SU-DHL-6 (cell line): Measurements from ENCODE around the gene DMD.

Source experiments
- H2AFZ ChIP-seq: fragments of 200-600 bp; sonication (generic); 2 replicates; pipeline ENCODE4 v1.6.1; 2014; ENCODE audit warnings: low read depth, mild to moderate bottlenecking, moderate library complexity, mixed read lengths, antibody characterized with exemption, low read length; ENCODE audit not compliant: severe bottlenecking
- H3F3A ChIP-seq: fragments of 200-600 bp; shearing (Covaris generic); 2 replicates; pipeline ENCODE4 v1.6.0; 2016; ENCODE audit warnings: antibody characterized with exemption, mild to moderate bottlenecking; ENCODE audit not compliant: insufficient read depth
- H3K27ac ChIP-seq: fragments of 200-600 bp; sonication (generic); 2 replicates; pipeline ENCODE4 v1.5.1; 2016; ENCODE audit warnings: low read depth, mild to moderate bottlenecking, low read length, moderate library complexity, mixed read lengths
- H3K27me3 ChIP-seq: fragments of 200-600 bp; sonication (generic), shearing (Covaris generic); 2 replicates; pipeline ENCODE4 v1.6.0; 2014; ENCODE audit warnings: mild to moderate bottlenecking, low read length
- H3K36me3 ChIP-seq: fragments of 200-600 bp; sonication (generic); 2 replicates; pipeline ENCODE4 v1.6.1; 2014; ENCODE audit warnings: mild to moderate bottlenecking, low read length, mixed read lengths
- H3K4me2 ChIP-seq: fragments of 300-600, 200-600 bp; shearing (Covaris generic), sonication (generic); 2 replicates; pipeline ENCODE4 v1.6.0; 2014; ENCODE audit warnings: low read length, low read depth, mild to moderate bottlenecking; ENCODE audit not compliant: poor library complexity, severe bottlenecking
- H3K4me3 ChIP-seq: fragments of 200-600 bp; sonication (generic); 2 replicates; pipeline ENCODE4 v1.5.1; 2014; ENCODE audit warnings: antibody characterized with exemption, low read length, mild to moderate bottlenecking, mixed read lengths; ENCODE audit not compliant: insufficient read depth, poor library complexity, severe bottlenecking
- H3K79me2 ChIP-seq: fragments of 200-600 bp; sonication (generic); 2 replicates; pipeline ENCODE4 v1.6.1; 2014; ENCODE audit warnings: mild to moderate bottlenecking, low read length, moderate library complexity; ENCODE audit not compliant: insufficient read depth
- H3K9ac ChIP-seq: fragments of 200-600 bp; sonication (generic); 2 replicates; pipeline ENCODE4 v1.7.0; 2014; ENCODE audit warnings: mild to moderate bottlenecking, low read length
- H3K9me2 ChIP-seq: fragments of 200-600 bp; sonication (generic); replicated peaks from 2 replicates; pipeline ENCODE4 v1.6.1; 2014; ENCODE audit warnings: low read length; ENCODE audit not compliant: insufficient read depth
- H3K9me3 ChIP-seq: fragments of 200-600 bp; sonication (generic); 2 replicates; pipeline ENCODE4 v1.6.1; 2014; ENCODE audit warnings: low read length, mixed read lengths; ENCODE audit not compliant: insufficient read depth
- H4K20me1 ChIP-seq: fragments of 200-600 bp; sonication (generic); 2 replicates; pipeline ENCODE4 v1.6.1; 2014; ENCODE audit warnings: low read depth, mild to moderate bottlenecking, antibody characterized with exemption, low read length, moderate library complexity, mixed read lengths
- EZH2phosphoT487 ChIP-seq: fragments of 200-600 bp; sonication (generic), shearing (Covaris generic); conservative IDR thresholded peaks from 2 replicates; pipeline ENCODE4 v1.6.1; 2018; ENCODE audit warnings: mild to moderate bottlenecking, antibody characterized with exemption, low read length, moderate library complexity, mixed read lengths
- TF ChIP-seq, protein P1 (sequence below): fragments of 200-600 bp; sonication (generic); IDR thresholded peaks from one replicate; pipeline ENCODE4 v1.5.1; 2017; ENCODE audit warnings: antibody characterized with exemption, mild to moderate bottlenecking, low read length, moderate library complexity; ENCODE audit not compliant: insufficient read depth, poor library complexity, severe bottlenecking

DMD gene

DNA sequence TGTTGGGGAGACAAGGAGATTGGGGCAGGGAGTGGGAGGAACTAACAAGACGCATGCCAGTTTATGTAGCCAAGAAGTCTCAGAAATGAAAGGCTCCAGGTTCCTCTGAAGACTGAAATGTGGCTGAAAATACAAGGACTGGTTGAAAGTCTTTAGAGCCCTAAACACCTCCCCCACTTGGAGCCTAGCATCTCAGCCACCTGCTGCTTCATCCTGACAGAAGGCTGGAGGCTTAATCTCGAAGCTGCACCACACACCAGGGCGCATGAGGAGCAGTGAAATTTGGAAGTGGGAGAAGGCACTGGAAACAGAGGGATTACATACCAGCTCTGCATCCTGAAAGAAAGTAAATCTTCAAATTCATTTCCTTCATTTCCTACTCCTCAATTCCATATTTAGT is 1978.8 kb downstream of the DMD start:
- TF ChIP-seq, protein P1, sequence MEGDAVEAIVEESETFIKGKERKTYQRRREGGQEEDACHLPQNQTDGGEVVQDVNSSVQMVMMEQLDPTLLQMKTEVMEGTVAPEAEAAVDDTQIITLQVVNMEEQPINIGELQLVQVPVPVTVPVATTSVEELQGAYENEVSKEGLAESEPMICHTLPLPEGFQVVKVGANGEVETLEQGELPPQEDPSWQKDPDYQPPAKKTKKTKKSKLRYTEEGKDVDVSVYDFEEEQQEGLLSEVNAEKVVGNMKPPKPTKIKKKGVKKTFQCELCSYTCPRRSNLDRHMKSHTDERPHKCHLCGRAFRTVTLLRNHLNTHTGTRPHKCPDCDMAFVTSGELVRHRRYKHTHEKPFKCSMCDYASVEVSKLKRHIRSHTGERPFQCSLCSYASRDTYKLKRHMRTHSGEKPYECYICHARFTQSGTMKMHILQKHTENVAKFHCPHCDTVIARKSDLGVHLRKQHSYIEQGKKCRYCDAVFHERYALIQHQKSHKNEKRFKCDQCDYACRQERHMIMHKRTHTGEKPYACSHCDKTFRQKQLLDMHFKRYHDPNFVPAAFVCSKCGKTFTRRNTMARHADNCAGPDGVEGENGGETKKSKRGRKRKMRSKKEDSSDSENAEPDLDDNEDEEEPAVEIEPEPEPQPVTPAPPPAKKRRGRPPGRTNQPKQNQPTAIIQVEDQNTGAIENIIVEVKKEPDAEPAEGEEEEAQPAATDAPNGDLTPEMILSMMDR = no peak
- no peak for TF ChIP-seq EZH2phosphoT487
- no peak overlapping the region for H2AFZ ChIP-seq
- no peaks in the 10 kb centered on the region for H3K27me3 ChIP-seq
- H4K20me1 ChIP-seq = no peaks in the 10 kb centered on the region
- H3K27ac ChIP-seq = peak overlapping the region; percentile 99
- H3K79me2 ChIP-seq = peaks cover 60% of the 10 kb centered on the region
- no peak overlapping the region for H3K4me3 ChIP-seq
- H3K9me3 ChIP-seq = no peaks in the 10 kb centered on the region
- H3K36me3 ChIP-seq = no peaks in the 10 kb centered on the region
- peaks cover 53% of the 10 kb centered on the region for H3F3A ChIP-seq
- peak overlapping the region; percentile 54 for H3K9ac ChIP-seq
- peak overlapping the region; percentile 72 for H3K4me2 ChIP-seq
- H3K9me2 ChIP-seq = no peaks in the 10 kb centered on the region

DNA sequence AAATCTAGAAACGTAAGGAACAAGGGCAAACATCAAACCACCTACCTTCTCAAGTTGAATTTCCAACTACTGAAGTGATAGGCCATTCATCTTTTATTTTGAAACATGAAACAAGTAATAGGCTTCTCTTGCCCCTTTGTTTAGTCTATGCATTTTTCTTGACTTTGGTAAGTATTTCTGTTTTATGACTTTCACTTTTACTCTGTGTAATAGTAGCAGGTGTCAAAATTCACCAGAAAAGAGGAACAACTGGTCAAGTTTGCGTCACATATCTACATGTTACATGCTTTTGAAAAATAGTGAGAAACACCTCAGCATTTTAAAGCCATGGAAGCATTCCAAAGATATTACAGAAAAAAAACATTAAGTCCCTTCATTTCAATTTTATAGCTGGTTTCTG is 1982.4 kb downstream of the DMD start:
- peak overlapping the region; percentile 54 for H3K4me2 ChIP-seq

DNA sequence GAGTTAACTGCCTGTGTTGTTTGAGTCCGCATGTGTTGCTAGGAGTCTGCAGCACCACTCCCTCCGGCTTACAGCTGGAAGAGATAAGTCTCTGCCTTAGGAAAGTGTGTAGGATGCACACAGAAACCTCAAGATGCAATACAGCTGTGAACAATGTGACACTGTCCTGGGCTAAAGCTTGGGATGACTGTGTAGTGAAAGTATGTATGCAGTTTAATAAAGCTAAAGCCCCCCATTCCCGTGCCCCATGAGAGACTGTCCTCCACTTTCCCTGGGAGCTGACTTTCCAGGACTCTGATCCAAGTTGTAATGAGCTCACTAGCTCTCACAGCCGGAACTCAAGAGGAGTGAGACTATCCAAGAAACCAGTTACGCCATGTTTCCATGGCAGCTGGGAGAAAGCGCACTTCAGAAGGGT is 1982.9 kb downstream of the DMD start:
- H4K20me1 ChIP-seq = no peaks in the 10 kb centered on the region
- TF ChIP-seq EZH2phosphoT487 = no peak
- TF ChIP-seq, protein P1 = no peak
- H3K9me2 ChIP-seq = no peaks in the 10 kb centered on the region
- H3K79me2 ChIP-seq = peaks cover 61% of the 10 kb centered on the region; the same call in 1 of the 2 replicates
- no peaks in the 10 kb centered on the region for H3K27me3 ChIP-seq
- H3K4me3 ChIP-seq = no peak overlapping the region
- peak overlapping the region; percentile 54 for H3K4me2 ChIP-seq
- no peak overlapping the region for H2AFZ ChIP-seq
- peak overlapping the region; percentile 90 for H3K27ac ChIP-seq
- H3K9ac ChIP-seq = peak overlapping the region; percentile 47
- H3K36me3 ChIP-seq = no peaks in the 10 kb centered on the region
- H3K9me3 ChIP-seq = no peaks in the 10 kb centered on the region
- H3F3A ChIP-seq = peaks cover 17% of the 10 kb centered on the region

More for the DNA sequence above, 1982.4 kb downstream of the DMD start:
- H3K27me3 ChIP-seq = no peaks in the 10 kb centered on the region
- H3K9me2 ChIP-seq = no peaks in the 10 kb centered on the region
- H3K4me3 ChIP-seq = no peak overlapping the region
- H3K27ac ChIP-seq = peak overlapping the region; percentile 90
- H4K20me1 ChIP-seq = no peaks in the 10 kb centered on the region
- peak overlapping the region; percentile 47 for H3K9ac ChIP-seq
- no peak for TF ChIP-seq EZH2phosphoT487
- TF ChIP-seq, protein P1 = no peak
- no peaks in the 10 kb centered on the region for H3K36me3 ChIP-seq
- no peaks in the 10 kb centered on the region for H3K9me3 ChIP-seq
- peaks cover 60% of the 10 kb centered on the region; the same call in 1 of the 2 replicates for H3K79me2 ChIP-seq
- H2AFZ ChIP-seq = no peak overlapping the region
- peaks cover 20% of the 10 kb centered on the region for H3F3A ChIP-seq

DNA sequence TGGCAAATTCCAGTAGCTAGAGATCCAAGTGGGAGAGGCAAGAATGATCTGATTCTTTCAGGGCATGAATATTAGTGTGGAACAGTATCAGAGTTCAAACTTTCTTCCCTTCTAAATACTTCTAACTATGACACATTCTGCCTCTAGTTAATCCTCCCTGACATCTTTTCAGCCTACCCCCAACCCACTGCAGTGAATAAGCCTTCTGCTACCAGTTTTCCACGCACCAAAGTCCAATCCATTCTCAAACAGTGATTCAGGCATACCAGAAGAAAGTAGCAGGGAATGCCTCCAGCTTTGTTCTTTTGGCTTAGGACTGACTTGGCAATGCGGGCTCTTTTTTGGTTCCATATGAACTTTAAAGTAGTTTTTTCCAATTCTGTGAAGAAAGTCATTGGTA is 1984.1 kb downstream of the DMD start:
- H3K9me2 ChIP-seq = no peaks in the 10 kb centered on the region
- peaks cover 16% of the 10 kb centered on the region for H3F3A ChIP-seq
- no peak overlapping the region for H2AFZ ChIP-seq
- H3K4me3 ChIP-seq = no peak overlapping the region
- no peak overlapping the region for H3K4me2 ChIP-seq
- TF ChIP-seq EZH2phosphoT487 = no peak
- H4K20me1 ChIP-seq = no peaks in the 10 kb centered on the region
- no peaks in the 10 kb centered on the region for H3K9me3 ChIP-seq
- peak overlapping the region; percentile 2; the same call in 1 of the 2 replicates for H3K27ac ChIP-seq
- H3K27me3 ChIP-seq = no peaks in the 10 kb centered on the region
- no peaks in the 10 kb centered on the region; the same call in 1 of the 2 replicates for H3K36me3 ChIP-seq
- no peak overlapping the region for H3K9ac ChIP-seq
- H3K79me2 ChIP-seq = peaks cover 59% of the 10 kb centered on the region; the same call in 1 of the 2 replicates
